ENCODE measurements around the gene COQ8A. TPM values are rescaled to one million over a fixed set of nuclear protein-coding genes. Genes with fewer than 3 reads are reported as not detected.

The COQ8A gene
- polyA plus RNA-seq, 1 donor from 2014 or later = 13.2 TPM

- TF ChIP-seq RAD21 (conservative IDR thresholded peaks at IDR 0.05) = no peak
- TF ChIP-seq POLR2AphosphoS5 (IDR thresholded peaks at IDR 0.05) = no peak
- TF ChIP-seq, protein P1, sequence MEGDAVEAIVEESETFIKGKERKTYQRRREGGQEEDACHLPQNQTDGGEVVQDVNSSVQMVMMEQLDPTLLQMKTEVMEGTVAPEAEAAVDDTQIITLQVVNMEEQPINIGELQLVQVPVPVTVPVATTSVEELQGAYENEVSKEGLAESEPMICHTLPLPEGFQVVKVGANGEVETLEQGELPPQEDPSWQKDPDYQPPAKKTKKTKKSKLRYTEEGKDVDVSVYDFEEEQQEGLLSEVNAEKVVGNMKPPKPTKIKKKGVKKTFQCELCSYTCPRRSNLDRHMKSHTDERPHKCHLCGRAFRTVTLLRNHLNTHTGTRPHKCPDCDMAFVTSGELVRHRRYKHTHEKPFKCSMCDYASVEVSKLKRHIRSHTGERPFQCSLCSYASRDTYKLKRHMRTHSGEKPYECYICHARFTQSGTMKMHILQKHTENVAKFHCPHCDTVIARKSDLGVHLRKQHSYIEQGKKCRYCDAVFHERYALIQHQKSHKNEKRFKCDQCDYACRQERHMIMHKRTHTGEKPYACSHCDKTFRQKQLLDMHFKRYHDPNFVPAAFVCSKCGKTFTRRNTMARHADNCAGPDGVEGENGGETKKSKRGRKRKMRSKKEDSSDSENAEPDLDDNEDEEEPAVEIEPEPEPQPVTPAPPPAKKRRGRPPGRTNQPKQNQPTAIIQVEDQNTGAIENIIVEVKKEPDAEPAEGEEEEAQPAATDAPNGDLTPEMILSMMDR (IDR thresholded peaks at IDR 0.05; ENCODE audit: poor library complexity, severe bottlenecking) = no peak
- no peak for TF ChIP-seq TAF1 (IDR thresholded peaks at IDR 0.05; ENCODE audit: low read depth)
- TF ChIP-seq EP300 (conservative IDR thresholded peaks at IDR 0.05; ENCODE audit: poor library complexity, severe bottlenecking) = no peak
- no peak for TF ChIP-seq EZH2 (IDR thresholded peaks at IDR 0.05; ENCODE audit: borderline replicate concordance, insufficient read depth, low read length, poor library complexity, severe bottlenecking)
- no peak for TF ChIP-seq MXI1 (conservative IDR thresholded peaks at IDR 0.05; ENCODE audit: poor library complexity, severe bottlenecking)
- TF ChIP-seq, protein P2, sequence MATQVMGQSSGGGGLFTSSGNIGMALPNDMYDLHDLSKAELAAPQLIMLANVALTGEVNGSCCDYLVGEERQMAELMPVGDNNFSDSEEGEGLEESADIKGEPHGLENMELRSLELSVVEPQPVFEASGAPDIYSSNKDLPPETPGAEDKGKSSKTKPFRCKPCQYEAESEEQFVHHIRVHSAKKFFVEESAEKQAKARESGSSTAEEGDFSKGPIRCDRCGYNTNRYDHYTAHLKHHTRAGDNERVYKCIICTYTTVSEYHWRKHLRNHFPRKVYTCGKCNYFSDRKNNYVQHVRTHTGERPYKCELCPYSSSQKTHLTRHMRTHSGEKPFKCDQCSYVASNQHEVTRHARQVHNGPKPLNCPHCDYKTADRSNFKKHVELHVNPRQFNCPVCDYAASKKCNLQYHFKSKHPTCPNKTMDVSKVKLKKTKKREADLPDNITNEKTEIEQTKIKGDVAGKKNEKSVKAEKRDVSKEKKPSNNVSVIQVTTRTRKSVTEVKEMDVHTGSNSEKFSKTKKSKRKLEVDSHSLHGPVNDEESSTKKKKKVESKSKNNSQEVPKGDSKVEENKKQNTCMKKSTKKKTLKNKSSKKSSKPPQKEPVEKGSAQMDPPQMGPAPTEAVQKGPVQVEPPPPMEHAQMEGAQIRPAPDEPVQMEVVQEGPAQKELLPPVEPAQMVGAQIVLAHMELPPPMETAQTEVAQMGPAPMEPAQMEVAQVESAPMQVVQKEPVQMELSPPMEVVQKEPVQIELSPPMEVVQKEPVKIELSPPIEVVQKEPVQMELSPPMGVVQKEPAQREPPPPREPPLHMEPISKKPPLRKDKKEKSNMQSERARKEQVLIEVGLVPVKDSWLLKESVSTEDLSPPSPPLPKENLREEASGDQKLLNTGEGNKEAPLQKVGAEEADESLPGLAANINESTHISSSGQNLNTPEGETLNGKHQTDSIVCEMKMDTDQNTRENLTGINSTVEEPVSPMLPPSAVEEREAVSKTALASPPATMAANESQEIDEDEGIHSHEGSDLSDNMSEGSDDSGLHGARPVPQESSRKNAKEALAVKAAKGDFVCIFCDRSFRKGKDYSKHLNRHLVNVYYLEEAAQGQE (IDR thresholded peaks at IDR 0.05; ENCODE audit: borderline replicate concordance) = no peak
- no peak for TF ChIP-seq SMC3 (conservative IDR thresholded peaks at IDR 0.05; ENCODE audit: poor library complexity)
- H3K4me3 ChIP-seq (ENCODE audit: low read length) = no peak overlapping the region
- no peaks in the 10 kb centered on the region for H4K20me1 ChIP-seq (ENCODE audit: insufficient read depth)
- H2AFZ ChIP-seq (ENCODE audit: low read depth, low read length) = no peak overlapping the region
- no peaks in the 10 kb centered on the region for H3K27me3 ChIP-seq (ENCODE audit: insufficient read depth, low read depth, low read length)
- H3K27ac ChIP-seq (ENCODE audit: low read length) = no peak overlapping the region
- H3K9me3 ChIP-seq (ENCODE audit: low read length) = no peaks in the 10 kb centered on the region
- H3K9me2 ChIP-seq (ENCODE audit: insufficient read depth, low read length) = no peaks in the 10 kb centered on the region
- H3K79me2 ChIP-seq (replicated peaks; ENCODE audit: insufficient read depth, low read length) = no peaks in the 10 kb centered on the region
- H3F3A ChIP-seq (ENCODE audit: insufficient read depth, low read length, poor library complexity, severe bottlenecking) = no peaks in the 10 kb centered on the region
- H3K4me2 ChIP-seq (ENCODE audit: low read length) = no peak overlapping the region
- H3K9ac ChIP-seq (ENCODE audit: low read length) = no peak overlapping the region
- H3K36me3 ChIP-seq (ENCODE audit: insufficient read depth, low read length) = no peaks in the 10 kb centered on the region
These were observed 31.2 kb upstream of the COQ8A start for GRCh38 chr1:226908913-226909312.

- Histone ChIP-seq H3K9me2 (ENCODE audit: insufficient read depth, low read length) (no peaks in the 10 kb centered on the region), H4K20me1 (ENCODE audit: insufficient read depth) (no peaks in the 10 kb centered on the region), H3F3A (ENCODE audit: insufficient read depth, low read length, poor library complexity, severe bottlenecking) (no peaks in the 10 kb centered on the region), H3K36me3 (ENCODE audit: insufficient read depth, low read length) (no peaks in the 10 kb centered on the region), H3K4me3 (ENCODE audit: low read length) (no peak overlapping the region), H3K27me3 (ENCODE audit: insufficient read depth, low read depth, low read length) (no peaks in the 10 kb centered on the region), H3K9ac (ENCODE audit: low read length) (no peak overlapping the region), H3K27ac (ENCODE audit: low read length) (no peak overlapping the region), H3K9me3 (ENCODE audit: low read length) (no peaks in the 10 kb centered on the region), H2AFZ (ENCODE audit: low read depth, low read length) (no peak overlapping the region), H3K79me2 (replicated peaks; ENCODE audit: insufficient read depth, low read length) (no peaks in the 10 kb centered on the region), H3K4me2 (ENCODE audit: low read length) (no peak overlapping the region)
- TF ChIP-seq EZH2 (IDR thresholded peaks at IDR 0.05; ENCODE audit: borderline replicate concordance, insufficient read depth, low read length, poor library complexity, severe bottlenecking) (no peak), SMC3 (conservative IDR thresholded peaks at IDR 0.05; ENCODE audit: poor library complexity) (no peak), TAF1 (IDR thresholded peaks at IDR 0.05; ENCODE audit: low read depth) (no peak)
These were observed 27.4 kb upstream of the COQ8A start for GRCh38 chr1:226912587-226913176.

Measured in neural cell (in vitro differentiated cells).